ENCODE data around the gene PHF2.
"Not testable (repeated sequence)": the region's sequence is repeated elsewhere in the genome, so short reads cannot be mapped to it uniquely, and the experiment has no call there.

Gene PHF2

DNA sequence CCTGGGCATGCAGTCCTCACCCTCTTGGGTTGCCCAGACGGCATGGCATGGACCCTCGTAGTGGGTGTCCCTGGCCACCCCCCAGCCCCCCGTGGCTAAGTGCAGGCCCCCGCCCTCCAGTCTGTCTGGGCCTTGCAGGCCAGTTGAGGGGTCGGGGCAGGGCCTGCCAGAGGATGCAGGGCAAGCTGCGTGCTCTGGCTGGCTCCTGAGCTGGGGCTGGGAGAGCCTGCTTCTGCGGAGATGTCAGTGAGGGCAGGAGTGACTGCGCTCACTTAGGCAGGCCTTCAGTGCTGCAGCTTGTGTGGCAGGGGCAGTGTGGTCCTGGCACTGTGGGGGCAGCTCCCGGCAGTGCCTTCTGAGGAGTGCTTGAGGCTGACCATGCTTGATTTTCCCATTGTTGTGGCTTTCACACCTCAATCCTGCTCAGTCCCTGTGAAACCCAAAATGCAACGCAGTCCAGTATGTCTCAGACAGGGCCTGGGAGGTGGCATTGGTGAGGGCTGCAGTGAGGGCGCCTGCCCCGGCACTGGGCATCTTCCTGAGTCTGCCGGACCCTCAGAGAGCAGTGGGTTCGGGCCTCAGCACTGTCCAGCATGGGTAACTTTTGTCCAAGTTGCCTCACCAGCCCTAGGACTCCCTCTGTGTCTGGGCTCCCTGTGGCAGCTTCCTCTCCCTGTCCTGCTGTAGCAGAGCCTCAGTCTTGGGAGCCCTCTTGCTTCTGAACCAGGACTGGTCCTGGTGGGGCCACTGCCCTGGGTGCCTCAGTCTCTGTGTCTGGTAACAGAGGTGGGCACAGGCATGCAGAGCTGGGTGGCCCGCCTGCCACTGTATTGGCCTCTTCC, 93.0 kb downstream of the PHF2 start:
- no peak for DNase-seq

- DNase-seq, result no peak
Observed at GRCh38 chr9:93669958-93670207, 93.5 kb downstream of the PHF2 start.

DNA sequence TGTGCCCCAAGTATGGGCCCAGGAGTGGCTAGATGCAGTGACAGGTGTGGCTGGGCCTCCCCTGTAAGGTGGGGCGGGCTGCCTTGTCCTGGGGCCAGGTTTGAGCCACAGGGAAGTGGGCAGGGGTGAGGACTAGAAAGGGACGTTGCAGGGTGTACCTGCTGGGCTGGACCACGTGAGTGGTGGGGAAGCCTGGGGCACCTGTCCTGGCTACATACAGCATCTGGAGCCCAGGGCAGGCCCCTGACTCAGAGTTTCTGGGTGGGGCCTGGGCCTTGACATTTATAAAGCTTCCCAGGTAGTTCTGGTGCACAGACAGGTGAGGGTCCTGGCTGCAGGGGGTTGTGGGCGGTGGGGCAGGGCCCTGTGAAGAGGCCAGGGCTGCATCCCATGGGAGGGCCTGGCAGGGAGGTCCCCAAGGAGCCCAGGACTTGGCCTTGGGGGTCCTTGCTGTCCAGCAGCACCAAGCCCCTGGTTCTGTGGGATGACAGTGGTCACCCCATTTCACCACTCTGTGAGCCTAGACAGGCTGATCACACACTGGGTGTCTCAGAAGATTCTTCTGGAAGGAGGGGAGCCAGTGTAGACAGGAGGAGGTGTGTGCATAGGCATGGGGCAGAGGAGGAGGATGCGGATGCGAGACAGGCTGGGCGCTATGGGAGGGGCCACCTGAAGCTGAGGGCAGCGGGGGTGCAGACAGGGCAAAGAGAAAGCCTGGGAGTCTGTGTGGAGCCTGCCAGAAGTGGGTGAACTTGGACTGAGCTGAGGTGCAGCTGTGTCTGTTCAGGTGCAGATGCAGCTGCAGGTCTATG, 94.0 kb downstream of the PHF2 start:
- peak; percentile 70 for DNase-seq

DNA sequence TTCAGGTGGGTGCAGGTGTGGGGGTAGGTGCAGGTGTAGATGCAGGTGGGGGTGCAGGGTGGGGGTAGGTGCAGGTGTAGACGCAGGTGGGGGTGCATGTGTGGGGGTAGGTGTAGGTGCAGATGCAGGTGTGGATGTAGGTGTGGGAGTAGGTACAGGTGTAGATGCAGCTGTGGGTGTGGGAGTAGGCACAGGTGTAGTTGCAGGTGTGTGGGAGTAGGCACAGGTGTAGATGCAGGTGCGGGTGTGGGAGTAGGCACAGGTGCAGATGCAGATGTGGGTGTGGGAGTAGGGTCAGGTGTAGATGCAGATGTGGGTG, 94.6 kb downstream of the PHF2 start:
- DNase-seq, result no peak

DNA sequence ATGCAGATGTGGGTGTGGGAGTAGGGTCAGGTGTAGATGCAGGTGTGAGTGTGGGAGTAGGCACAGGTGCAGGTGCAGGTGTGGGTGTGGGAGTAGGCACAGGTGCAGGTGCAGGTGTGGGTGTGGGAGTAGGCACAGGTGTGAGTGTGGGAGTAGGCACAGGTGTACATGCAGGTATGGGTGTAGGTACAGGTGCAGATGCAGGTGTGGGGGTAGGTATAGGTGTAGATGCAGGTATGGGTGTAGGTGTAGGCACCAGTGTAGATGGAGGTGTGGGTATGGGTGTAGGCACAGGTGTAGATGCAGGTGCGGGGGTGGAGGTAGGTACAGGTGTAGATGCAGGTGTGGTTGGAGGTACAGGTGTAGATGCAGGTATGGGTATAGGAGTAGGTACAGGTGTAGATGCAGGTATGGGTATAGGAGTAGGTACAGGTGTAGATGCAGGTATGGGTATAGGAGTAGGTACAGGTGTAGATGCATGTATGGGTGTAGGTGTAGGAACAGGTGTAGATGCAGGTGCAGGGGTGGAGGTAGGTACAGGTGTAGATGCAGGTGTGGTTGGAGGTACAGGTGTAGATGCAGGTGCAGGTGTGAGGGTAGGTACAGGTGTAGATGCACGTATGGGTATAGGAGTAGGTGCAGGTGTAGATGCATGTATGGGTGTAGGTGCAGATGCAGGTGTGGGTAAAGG, 96.1 kb downstream of the PHF2 start:
- DNase-seq, result not testable (repeated sequence)

DNA sequence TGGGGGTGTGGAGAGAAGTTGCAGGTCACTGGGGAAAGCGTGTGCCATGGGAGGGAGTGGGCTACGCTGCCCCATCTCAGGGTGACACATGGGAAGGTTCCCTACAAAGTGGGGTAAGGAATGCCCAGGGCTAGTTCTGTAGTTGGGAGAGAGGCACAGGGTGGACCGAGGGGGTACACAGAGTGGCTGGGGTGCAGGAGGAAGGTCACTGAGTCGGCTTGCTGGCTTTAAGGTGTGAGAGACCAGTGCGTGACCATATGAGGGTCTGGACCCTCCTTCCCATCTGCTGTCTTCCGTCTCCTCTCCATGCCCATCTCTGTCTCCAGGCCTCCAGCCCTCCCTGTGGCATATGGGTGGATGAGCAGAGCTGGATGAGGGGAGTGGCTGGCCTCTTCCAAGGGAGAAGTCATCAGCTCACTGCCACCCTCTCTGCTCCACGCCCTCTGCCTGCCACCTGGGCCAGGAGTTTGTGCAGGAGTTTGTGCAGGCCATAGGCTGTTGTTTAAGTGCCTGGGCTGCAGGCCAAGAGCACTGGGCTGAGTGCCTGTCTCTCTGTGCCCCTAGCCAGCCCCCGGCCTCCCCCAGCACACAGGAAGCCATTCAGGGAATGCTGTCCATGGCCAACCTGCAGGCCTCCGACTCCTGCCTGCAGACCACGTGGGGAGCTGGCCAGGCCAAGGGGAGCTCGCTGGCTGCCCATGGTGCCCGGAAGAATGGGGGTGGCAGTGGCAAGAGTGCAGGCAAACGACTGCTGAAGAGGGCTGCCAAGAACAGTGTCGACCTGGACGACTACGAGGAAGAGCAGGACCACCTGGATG, 96.8 kb downstream of the PHF2 start:
- peak; percentile 32 for DNase-seq

DNA sequence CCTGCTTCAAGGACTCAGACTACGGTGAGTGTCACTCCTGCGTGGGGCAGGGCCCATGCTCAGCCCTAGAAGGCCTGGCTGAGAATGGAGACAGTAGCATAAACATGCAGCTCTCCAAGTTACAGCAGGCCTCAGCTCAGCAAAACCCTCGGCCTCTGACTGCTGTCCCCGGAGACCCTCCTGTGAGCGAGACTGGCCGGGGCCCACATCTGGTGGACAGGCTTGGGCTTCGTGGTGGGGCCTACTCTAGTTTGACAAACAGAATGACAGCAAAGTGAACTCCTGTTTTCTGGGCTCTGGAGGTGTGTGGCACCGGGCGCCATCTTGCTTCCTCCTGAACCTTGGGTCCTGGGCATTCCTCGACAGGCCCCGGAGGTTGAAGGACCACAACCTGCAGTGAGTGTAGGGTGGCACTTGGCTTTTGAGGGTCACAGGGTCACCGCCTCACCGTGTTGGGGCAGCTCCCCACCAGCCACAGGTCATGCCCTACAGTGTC, 97.5 kb downstream of the PHF2 start:
- no peak for DNase-seq

DNA sequence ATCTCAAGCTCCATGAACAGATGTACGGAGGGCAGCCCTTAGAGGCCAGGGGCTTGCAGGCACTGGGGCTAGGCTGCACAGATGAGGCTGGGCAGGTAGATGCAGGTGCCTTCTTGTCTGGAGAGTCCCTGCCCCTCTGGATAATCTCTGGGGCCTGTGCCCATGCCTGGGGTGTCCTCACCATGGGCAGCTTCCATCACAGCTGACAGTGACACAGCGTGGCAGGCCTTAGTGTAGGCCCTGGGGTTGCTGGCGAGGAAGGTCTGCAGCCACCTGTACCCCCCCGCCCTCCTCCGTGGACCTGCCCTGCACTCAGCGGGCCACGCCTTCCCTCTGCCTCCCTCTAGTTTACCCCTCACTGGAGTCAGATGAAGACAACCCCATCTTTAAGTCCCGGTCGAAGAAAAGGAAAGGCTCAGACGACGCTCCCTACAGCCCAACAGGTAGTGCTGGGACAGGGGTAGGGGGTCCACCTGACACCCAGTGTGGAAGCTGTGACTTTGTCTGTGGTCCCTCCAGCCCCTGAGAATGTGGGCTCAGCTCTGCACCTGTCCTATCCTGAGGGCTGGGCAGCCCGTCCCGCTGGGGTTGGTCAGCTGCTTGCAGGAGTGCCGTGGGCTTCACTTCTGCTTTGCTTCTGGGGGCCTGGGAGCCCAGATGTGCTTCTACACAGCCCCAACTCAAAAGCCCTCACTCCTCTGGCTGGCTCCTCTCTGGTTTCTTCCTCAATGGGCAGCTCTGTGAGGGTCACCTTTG, 98.4 kb downstream of the PHF2 start:
- DNase-seq, result no peak

- DNase-seq, result no peak
Observed at GRCh38 chr9:93675336-93676150, 99.2 kb downstream of the PHF2 start.

- no peak for DNase-seq
Observed at GRCh38 chr9:93676310-93677047, 100.1 kb downstream of the PHF2 start.

DNA sequence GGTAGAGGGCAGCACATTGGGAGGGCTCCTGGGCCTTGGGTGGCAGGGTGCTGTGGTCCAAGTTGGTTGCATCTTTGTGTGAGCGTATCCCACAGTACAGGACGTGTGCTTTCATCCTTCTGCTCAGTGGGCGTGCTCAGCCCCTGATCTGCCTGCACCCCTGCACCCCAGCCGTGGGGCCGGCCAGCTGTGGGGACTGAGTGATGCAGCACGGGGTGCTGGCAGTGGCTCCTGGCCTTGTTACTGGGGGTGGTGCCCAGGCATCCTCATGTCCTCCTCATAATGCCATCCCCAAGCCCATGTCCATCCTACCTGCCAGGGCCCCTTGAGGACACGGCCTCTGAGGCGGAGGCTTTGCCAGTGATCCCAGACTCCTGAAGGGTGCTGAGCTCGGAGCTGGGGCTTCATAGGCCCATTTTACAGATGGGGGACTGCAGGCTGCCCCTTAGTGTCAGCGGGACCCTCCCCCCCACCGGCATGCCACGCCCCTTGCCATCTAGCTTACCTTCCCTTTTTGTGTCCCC, 100.7 kb downstream of the PHF2 start:
- DNase-seq, result no peak

DNA sequence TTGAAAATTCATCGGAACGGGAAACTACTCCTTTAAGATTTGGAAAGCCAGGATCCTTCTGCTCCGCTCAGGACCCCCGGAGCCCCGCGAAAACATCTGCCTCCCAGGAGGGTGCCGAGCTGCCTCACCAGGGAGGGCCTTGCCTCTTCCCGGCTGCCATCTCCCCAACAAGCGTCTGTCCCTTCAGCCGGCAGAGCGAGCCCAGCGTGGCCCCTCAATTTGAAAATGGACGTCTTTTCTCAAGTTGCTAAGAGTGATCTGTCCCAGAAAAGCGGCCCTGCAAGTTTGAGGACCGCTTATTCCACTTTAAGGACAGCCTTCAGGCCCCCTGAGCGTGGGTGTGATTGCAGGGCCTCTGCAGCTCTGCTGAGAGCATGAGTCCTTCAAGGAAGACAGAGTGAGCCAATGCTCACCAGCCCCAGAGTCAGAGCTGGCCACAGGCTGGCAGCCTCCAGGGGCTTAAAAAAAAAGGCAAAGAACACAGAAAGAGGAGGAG, 101.3 kb downstream of the PHF2 start:
- no peak for DNase-seq

- no peak for DNase-seq
Observed at GRCh38 chr9:93678199-93679019, 102.0 kb downstream of the PHF2 start.

GRCh38 chr9:93679536-93680442, 103.4 kb downstream of the PHF2 start:
- no peak for DNase-seq

- no peak for DNase-seq
Observed at GRCh38 chr9:93680443-93681268, 104.3 kb downstream of the PHF2 start.

GRCh38 chr9:93681269-93682154, 105.1 kb downstream of the PHF2 start:
- no peak for DNase-seq

Data from hematopoietic multipotent progenitor cell treated with erythropoietin and hydrocortisone succinate and interleukin-3 and kit ligand, for 6 days (in vitro differentiated cells).